ENCODE data around the gene NANS. TPM values are rescaled to one million over a fixed set of nuclear protein-coding genes. Genes with fewer than 3 reads are reported as not detected.
A peak's percentile ranks its signal among the peaks of the same experiment; 100 is the strongest.

Gene NANS
- total and polyA plus RNA-seq, 2 of the 8 experiments (the other 6 are each of a cell fraction or from before 2014, with no cell fraction given): 56.5 to 67.3 TPM

DNA sequence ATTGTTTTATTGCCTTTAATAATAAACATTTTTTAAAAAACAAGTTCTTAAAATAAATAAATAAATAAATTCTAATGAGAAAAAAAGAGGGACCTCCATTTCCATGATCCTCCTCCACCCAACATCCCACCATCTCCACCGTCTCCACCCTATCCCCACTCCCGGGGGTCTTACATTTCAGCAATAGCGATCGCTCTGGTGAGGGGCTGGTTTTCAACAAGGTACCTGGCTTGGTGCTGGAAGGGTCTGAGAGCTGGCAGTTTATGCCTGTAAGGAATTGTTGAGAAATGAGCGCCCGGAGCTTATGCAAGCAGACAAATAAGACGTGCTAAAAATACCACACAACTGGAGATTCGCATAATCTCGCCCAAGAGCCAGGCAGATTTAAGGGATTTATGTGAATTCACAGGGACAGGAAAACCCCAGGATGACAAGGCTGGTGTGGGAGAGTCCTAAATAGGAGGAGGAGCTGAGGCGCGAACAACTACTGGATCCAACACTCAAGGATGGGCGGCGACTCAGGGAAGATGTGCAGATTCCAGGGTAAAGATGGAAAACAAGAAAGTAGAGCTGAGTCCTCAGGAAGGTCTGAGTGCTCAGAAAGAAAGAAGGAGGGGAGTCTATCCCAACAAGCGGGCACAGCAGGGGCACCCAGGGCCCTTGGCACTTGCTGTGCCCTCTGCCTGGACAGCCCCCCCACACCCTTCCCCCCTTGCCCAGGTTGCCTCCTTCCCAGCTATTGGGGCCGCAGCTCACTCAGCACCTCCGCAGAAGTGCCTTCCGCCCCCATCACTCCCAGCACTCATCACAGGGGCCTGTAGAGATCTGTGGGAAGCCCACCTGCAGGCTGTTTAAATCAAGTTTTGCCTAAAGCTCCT, 35.4 kb downstream of the NANS start:
- peak overlapping the region; percentile 69 for H2BK120ac ChIP-seq (replicated peaks; ENCODE audit: low read depth, low read length)
- H3K14ac ChIP-seq (ENCODE audit: insufficient read length): no peak overlapping the region
- FAIRE-seq (peak; percentile 85), DNase-seq (ENCODE audit: low read depth in 1 of 2, low spot score in 2 of 2) (peak in 1 of 2 experiments; percentile 60)
- H2AK5ac ChIP-seq (ENCODE audit: low read depth, low read length): no peak overlapping the region
- H4K20me1 ChIP-seq (replicated peaks in 1 of 2; ENCODE audit: control insufficient read depth in 1 of 2, insufficient read depth in 2 of 2, low read length in 2 of 2): peaks cover 0 to under 1% of the 10 kb centered on the region in 2 experiments
- CTCF ChIA-PET (ENCODE audit: partially characterized antibody): interaction anchor here (0.9 to 1.9 kb wide), 15 partner anchors 12 to 165 kb away, joined by 3 to 9 read pairs (median 4); partner anchors contain the start of gene TRIM14
- no peaks in the 10 kb centered on the region; a peak in 2 of 8 replicates for H3K36me3 ChIP-seq (ENCODE audit: control insufficient read depth in 2 of 4, insufficient read depth in 4 of 4, low read length in 3 of 4)
- H3K79me1 ChIP-seq (ENCODE audit: low read depth, low read length): no peaks in the 10 kb centered on the region
- peak overlapping the region; percentile 66; the same call in 1 of the 2 replicates for H2BK5ac ChIP-seq (ENCODE audit: low read depth, low read length)
- no peak overlapping the region for H4K8ac ChIP-seq (ENCODE audit: extremely low read depth, insufficient read depth, low read length)
- peaks cover 5% of the 10 kb centered on the region; the same call in 1 of the 2 replicates for H3K23me2 ChIP-seq (ENCODE audit: low read depth, low read length)
- WGBS, 2 experiments (ENCODE audit: extremely low coverage in 1 of 2, insufficient coverage in 1 of 2, insufficient read length in 1 of 2, insufficient replicate concordance in 2 of 2, low coverage in 1 of 2, low lambda C conversion rate in 2 of 2, missing lambda C conversion rate in 1 of 2): 37% methylated on average over 17 of the region's 17 CpGs; no CpG with 5 or more reads in 1 of the 2 experiments
- H3K27ac ChIP-seq (ENCODE audit: low read depth, low read length): no peak overlapping the region
- no peak overlapping the region for H3K4ac ChIP-seq (replicated peaks; ENCODE audit: insufficient read length, low read depth, low read length)
- no peaks in the 10 kb centered on the region; a peak in 1 of 4 replicates for H3K9me3 ChIP-seq (ENCODE audit: insufficient read depth in 2 of 2, low read depth in 1 of 2, low read length in 1 of 2)
- POLR2A ChIA-PET (ENCODE audit: partially characterized antibody): interaction anchor here (0.5 to 2.2 kb wide), 9 partner anchors 10 to 125 kb away, joined by 3 to 4 read pairs (median 3); partner anchors contain the start of gene TRIM14
- peak overlapping the region; percentile 0 to 53 (median 17); a peak in 5 of 8 replicates for H3K4me3 ChIP-seq (ENCODE audit: extremely low read depth in 1 of 4, insufficient read depth in 2 of 4, low read depth in 3 of 4, low read length in 4 of 4)
- peak overlapping the region; percentile 59 for H4K5ac ChIP-seq (ENCODE audit: insufficient read length, low read depth, low read length)
- H2BK20ac ChIP-seq (ENCODE audit: low read length): peak overlapping the region; percentile 80; the same call in 1 of the 2 replicates
- H3K4me1 ChIP-seq (replicated peaks in 1 of 4; ENCODE audit: control insufficient read depth in 3 of 4, insufficient read depth in 4 of 4, low read length in 3 of 4): peaks cover 3 to 20% (median 5%) of the 10 kb centered on the region in 4 experiments; a peak in 6 of 7 replicates
- H3K18ac ChIP-seq (ENCODE audit: extremely low read depth, low read length): peak overlapping the region; percentile 85
- peak overlapping the region; percentile 61 for H4K91ac ChIP-seq (replicated peaks; ENCODE audit: insufficient read length, low read length)
- H2AFZ ChIP-seq (ENCODE audit: low read length): no peak overlapping the region; the same call in 1 of the 2 replicates
- H2BK12ac ChIP-seq (ENCODE audit: low read depth, low read length): no peak overlapping the region
- H3K9ac ChIP-seq (replicated peaks in 1 of 4; ENCODE audit: extremely low read depth in 1 of 4, low read depth in 3 of 4, low read length in 3 of 4): no peak overlapping the region; a peak in 2 of 7 replicates
- peak overlapping the region; percentile 74 for H3K56ac ChIP-seq (replicated peaks; ENCODE audit: insufficient read length, low read depth, low read length)
- H3K23ac ChIP-seq (ENCODE audit: insufficient read length): no peak overlapping the region
- H3K79me2 ChIP-seq (ENCODE audit: control insufficient read depth in 1 of 2, insufficient read depth in 2 of 2, low read length in 2 of 2): no peaks in the 10 kb centered on the region
- no peaks in the 10 kb centered on the region; a peak in 2 of 7 replicates for H3K27me3 ChIP-seq (replicated peaks in 1 of 4; ENCODE audit: control insufficient read depth in 3 of 4, extremely low read depth in 1 of 4, insufficient read depth in 3 of 4, low read length in 3 of 4)
- H2BK15ac ChIP-seq (ENCODE audit: low read length): no peak overlapping the region
- peak overlapping the region; percentile 60 to 61 for H3K4me2 ChIP-seq (ENCODE audit: insufficient read depth in 1 of 2, low read depth in 2 of 2, low read length in 2 of 2)
- TF ChIP-seq POU5F1 (IDR thresholded peaks at IDR 0.05; ENCODE audit: low read depth, low read length) (no peak), POLR2AphosphoS5 (IDR thresholded peaks at IDR 0.05; ENCODE audit: low read depth, low read length) (no peak), RBBP5 (IDR thresholded peaks at IDR 0.05; ENCODE audit: borderline replicate concordance, low read depth, low read length) (0 out of 2 replicates have a peak, but pooled peaks have one; percentile 30), SIN3A (conservative IDR thresholded peaks at IDR 0.05 in 1 of 2, IDR thresholded peaks at IDR 0.05 in 1 of 2; ENCODE audit: low read depth in 1 of 2, low read length in 2 of 2) (no peak), KDM1A (IDR thresholded peaks at IDR 0.05; ENCODE audit: borderline replicate concordance, low read length) (no peak), SIRT6 (IDR thresholded peaks at IDR 0.05; ENCODE audit: low read length) (no peak), FOSL1 (IDR thresholded peaks at IDR 0.05; ENCODE audit: insufficient read depth, low read depth, low read length) (no peak), CHD1 (IDR thresholded peaks at IDR 0.05; ENCODE audit: low read depth, low read length) (no peak)
- TF ChIP-seq, protein P1, sequence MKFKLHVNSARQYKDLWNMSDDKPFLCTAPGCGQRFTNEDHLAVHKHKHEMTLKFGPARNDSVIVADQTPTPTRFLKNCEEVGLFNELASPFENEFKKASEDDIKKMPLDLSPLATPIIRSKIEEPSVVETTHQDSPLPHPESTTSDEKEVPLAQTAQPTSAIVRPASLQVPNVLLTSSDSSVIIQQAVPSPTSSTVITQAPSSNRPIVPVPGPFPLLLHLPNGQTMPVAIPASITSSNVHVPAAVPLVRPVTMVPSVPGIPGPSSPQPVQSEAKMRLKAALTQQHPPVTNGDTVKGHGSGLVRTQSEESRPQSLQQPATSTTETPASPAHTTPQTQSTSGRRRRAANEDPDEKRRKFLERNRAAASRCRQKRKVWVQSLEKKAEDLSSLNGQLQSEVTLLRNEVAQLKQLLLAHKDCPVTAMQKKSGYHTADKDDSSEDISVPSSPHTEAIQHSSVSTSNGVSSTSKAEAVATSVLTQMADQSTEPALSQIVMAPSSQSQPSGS (IDR thresholded peaks at IDR 0.05; ENCODE audit: low read length): no peak
